Thyroid gland (tissue), 4 donors: ENCODE results near the gene PUS7L.

ENCODE experiments used
- CTCF ChIP-seq, 6 experiments: fragments of 200-600 bp in 3 of 6; fragments of 450-650 bp in 3 of 6; sonication (generic) in 3 of 6; IDR thresholded peaks; one replicate each; pipeline ENCODE4 v1.5.1; 2016 to 2019; ENCODE audit warnings: antibody characterized with exemption in 6 of 6, mild to moderate bottlenecking in 2 of 6, inconsistent platforms in 1 of 6, moderate library complexity in 1 of 6
- POLR2A ChIP-seq, 2 donors: fragments of 450-650 bp; IDR thresholded peaks; one replicate each; pipeline ENCODE4 v1.6.1; 2017; ENCODE audit warnings: antibody characterized with exemption in 2 of 2, mild to moderate bottlenecking in 2 of 2, moderate library complexity in 1 of 2

GRCh38 chr12:43733687-43734086 lies 24.9 kb downstream of the PUS7L start:
- TF ChIP-seq CTCF (IDR thresholded peaks at IDR 0.05) (no peak), POLR2A (IDR thresholded peaks at IDR 0.05) (no peak)
